ENCODE data around the gene RNF138. TPM values are rescaled to one million over a fixed set of nuclear protein-coding genes. Genes with fewer than 3 reads are reported as not detected.

The RNF138 gene
- polyA plus RNA-seq, 2 of the 4 experiments (the other 2 are of a cell fraction) = 17.4 to 18.3 TPM

GRCh38 chr18:32074206-32074605 is 17.5 kb upstream of the RNF138 start:
- no peak for DNase-seq (ENCODE audit: low read depth in 1 of 2, low spot score in 1 of 2)
- ChIA-PET CTCF (no interaction called here), POLR2A (no interaction called here)
- Histone ChIP-seq H3K4me1 (no peaks in the 10 kb centered on the region), H3K4me2 (no peak overlapping the region), H3K9me3 (no peaks in the 10 kb centered on the region), H3K27ac (no peak overlapping the region), H3K4me3 (no peak overlapping the region)
- no peak for FAIRE-seq
- no peak for TF ChIP-seq RFX5 (IDR thresholded peaks at IDR 0.05)
- no peak for TF ChIP-seq ZNF302 (CRISPR knock-in tag; IDR thresholded peaks at IDR 0.05)
- TF ChIP-seq RCOR1 (IDR thresholded peaks at IDR 0.05; ENCODE audit: low read depth, low read length) = no peak
- no peak for TF ChIP-seq RAD21 (conservative IDR thresholded peaks at IDR 0.05 in 1 of 2, IDR thresholded peaks at IDR 0.05 in 1 of 2)
- no peak for ATAC-seq
- WGBS (ENCODE audit: missing lambda C conversion rate) = 100% methylated on average over 1 of the region's 1 CpG

GRCh38 chr18:32078845-32079244 is 12.8 kb upstream of the RNF138 start:
- WGBS (ENCODE audit: missing lambda C conversion rate) = 77% methylated on average over 2 of the region's 2 CpGs
- no peak for TF ChIP-seq CHD4 (IDR thresholded peaks at IDR 0.05; ENCODE audit: borderline replicate concordance)
- TF ChIP-seq PHF8 (IDR thresholded peaks at IDR 0.05; ENCODE audit: borderline replicate concordance, low read depth) = no peak
- no peak for TF ChIP-seq E2F6 (IDR thresholded peaks at IDR 0.05; ENCODE audit: borderline replicate concordance, low read depth)
- TF ChIP-seq HEYL (CRISPR knock-in tag; IDR thresholded peaks at IDR 0.05) = no peak
- no peak for TF ChIP-seq HDAC2 (IDR thresholded peaks at IDR 0.05)
- TF ChIP-seq SREBF2 (IDR thresholded peaks at IDR 0.05) = no peak
- no peak for TF ChIP-seq ZC3H11A (IDR thresholded peaks at IDR 0.05)
- no peak for TF ChIP-seq CBX2 (IDR thresholded peaks at IDR 0.05; ENCODE audit: borderline replicate concordance, low read depth)
- no peak for TF ChIP-seq ESRRA (IDR thresholded peaks at IDR 0.05; ENCODE audit: borderline replicate concordance, low read length)
- no peak for TF ChIP-seq HES2 (IDR thresholded peaks at IDR 0.05)
- ATAC-seq (no peak), DNase-seq (ENCODE audit: low read depth in 1 of 2, low spot score in 1 of 2) (no peak), FAIRE-seq (no peak)
- Histone ChIP-seq H3K27ac (no peak overlapping the region), H3K4me1 (no peaks in the 10 kb centered on the region), H3K9me3 (0 out of 3 replicates have a peak, but pooled peaks cover 2% of the 10 kb centered on the region), H3K4me2 (no peak overlapping the region), H3K4me3 (no peak overlapping the region)
- POLR2A ChIA-PET = no interaction called here
- CTCF ChIA-PET = no interaction called here

- no peak overlapping the region for H3K27ac ChIP-seq
- H3K9me3 ChIP-seq = 0 out of 3 replicates have a peak, but pooled peaks cover 2% of the 10 kb centered on the region
- CTCF ChIA-PET = no interaction called here
- DNase-seq (ENCODE audit: low read depth in 1 of 2, low spot score in 1 of 2) (no peak), ATAC-seq (no peak), FAIRE-seq (no peak)
- TF ChIP-seq HES2 (IDR thresholded peaks at IDR 0.05) (no peak), RARB (CRISPR knock-in tag; IDR thresholded peaks at IDR 0.05) (no peak), BCL3 (IDR thresholded peaks at IDR 0.05) (no peak), ZFP36 (IDR thresholded peaks at IDR 0.05; ENCODE audit: borderline replicate concordance, partially characterized antibody) (no peak), FOSL2 (IDR thresholded peaks at IDR 0.05) (no peak), FOSL2 (CRISPR knock-in tag; IDR thresholded peaks at IDR 0.05) (no peak), PHF8 (IDR thresholded peaks at IDR 0.05; ENCODE audit: borderline replicate concordance, low read depth) (no peak), GATA3 (IDR thresholded peaks at IDR 0.05; ENCODE audit: borderline replicate concordance) (no peak), ZC3H11A (IDR thresholded peaks at IDR 0.05) (no peak), RCOR1 (IDR thresholded peaks at IDR 0.05; ENCODE audit: low read depth, low read length) (no peak), HOXB13 (CRISPR knock-in tag; IDR thresholded peaks at IDR 0.05; ENCODE audit: low read depth) (no peak), ESRRA (IDR thresholded peaks at IDR 0.05; ENCODE audit: borderline replicate concordance, low read length) (no peak), POLR2A (IDR thresholded peaks at IDR 0.05; ENCODE audit: low read length) (no peak), ELK1 (IDR thresholded peaks at IDR 0.05; ENCODE audit: low read depth, low read length) (no peak), SMC3 (IDR thresholded peaks at IDR 0.05) (no peak), POLR2AphosphoS2 (conservative IDR thresholded peaks at IDR 0.05; ENCODE audit: low read length) (no peak)
- H3K4me1 ChIP-seq = no peaks in the 10 kb centered on the region
- H3K4me2 ChIP-seq = no peak overlapping the region
- POLR2A ChIA-PET = no interaction called here
- WGBS (ENCODE audit: missing lambda C conversion rate) = 59% methylated on average over 1 of the region's 1 CpG
- no peak overlapping the region for H3K4me3 ChIP-seq
Observed at GRCh38 chr18:32081881-32082280, 9.8 kb upstream of the RNF138 start.
